HG02678 (cell line): ENCODE data around the gene TRAF7.
"Not testable (repeated sequence)": the region's sequence is repeated elsewhere in the genome, so short reads cannot be mapped to it uniquely, and the experiment has no call there.

ENCODE experiments used
- ATAC-seq: cut with Tn5 transposase; IDR thresholded peaks from one replicate; pipeline ENCODE4 v1.9.1; 2021; ENCODE audit warnings: mild to moderate bottlenecking, moderate library complexity; ENCODE audit not compliant: unreplicated experiment

Gene TRAF7

DNA sequence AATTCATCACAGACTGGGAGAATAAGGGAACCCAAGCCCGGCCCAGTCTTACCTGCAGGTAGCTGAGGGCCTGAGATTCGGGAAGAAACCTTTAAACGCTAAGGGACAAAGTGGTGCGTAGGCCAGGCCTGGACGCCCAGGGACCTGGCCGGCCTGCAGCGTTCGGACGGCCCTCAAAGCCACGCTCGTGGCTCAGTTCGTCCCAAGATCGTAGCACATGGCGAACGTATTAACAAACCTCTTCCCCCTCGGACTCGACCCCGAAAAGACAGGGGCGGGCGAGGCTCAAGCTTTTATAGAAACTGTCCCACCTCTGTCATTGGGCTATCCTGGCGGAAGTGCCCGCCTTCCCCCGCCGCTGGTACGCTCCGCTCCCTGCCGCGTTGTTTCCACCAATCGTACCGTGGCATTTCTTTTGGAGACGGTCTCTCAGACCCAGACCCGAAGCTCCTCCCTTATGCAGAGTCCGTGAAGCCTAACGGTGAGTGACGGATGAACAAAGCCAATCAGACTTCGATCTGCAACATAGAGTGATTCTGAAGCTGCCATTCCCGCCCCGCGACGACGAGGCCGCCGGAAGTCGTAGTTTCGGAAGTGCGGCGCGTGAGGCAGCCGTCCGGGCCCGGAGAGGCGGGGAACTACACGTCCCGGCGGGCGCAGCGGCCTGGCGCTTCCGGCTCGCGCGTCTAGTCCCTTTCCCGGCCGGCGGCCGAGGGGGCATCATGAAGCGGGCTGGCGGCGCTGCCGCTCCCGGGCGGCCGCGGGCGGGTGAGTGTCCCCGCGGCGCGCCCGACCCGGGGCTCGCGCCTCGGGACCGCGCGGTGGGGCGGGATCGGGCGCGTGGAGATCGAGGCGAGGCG is at the start of gene TRAF7:
TRAF7 (plus strand) TSS at position 692 of the 860 bp plus-strand sequence. CDS start 8,139 bp downstream, outside the sequence.
- peak; percentile 80 for ATAC-seq

DNA sequence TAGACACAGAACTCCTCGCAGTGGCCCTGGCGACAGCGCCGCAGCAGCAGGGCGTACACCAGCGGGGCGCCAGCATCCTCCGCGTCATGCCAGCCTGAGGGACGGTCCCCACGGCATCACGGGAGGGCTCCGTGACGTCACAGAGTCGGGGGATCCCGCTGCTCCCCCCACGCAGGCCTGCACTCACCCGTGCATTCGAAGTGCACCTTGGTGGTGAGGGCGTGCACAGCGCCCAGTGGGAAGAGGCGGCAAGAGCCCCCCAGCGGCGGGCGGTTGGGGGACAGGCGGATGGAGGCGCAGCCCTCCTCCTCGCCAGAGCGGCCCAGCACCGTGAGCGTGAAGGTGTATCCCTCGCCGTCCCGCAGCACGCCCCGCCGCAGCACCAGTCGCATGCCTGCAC is 49.4 kb upstream of the TRAF7 start:
- ATAC-seq, result not testable (repeated sequence)

DNA sequence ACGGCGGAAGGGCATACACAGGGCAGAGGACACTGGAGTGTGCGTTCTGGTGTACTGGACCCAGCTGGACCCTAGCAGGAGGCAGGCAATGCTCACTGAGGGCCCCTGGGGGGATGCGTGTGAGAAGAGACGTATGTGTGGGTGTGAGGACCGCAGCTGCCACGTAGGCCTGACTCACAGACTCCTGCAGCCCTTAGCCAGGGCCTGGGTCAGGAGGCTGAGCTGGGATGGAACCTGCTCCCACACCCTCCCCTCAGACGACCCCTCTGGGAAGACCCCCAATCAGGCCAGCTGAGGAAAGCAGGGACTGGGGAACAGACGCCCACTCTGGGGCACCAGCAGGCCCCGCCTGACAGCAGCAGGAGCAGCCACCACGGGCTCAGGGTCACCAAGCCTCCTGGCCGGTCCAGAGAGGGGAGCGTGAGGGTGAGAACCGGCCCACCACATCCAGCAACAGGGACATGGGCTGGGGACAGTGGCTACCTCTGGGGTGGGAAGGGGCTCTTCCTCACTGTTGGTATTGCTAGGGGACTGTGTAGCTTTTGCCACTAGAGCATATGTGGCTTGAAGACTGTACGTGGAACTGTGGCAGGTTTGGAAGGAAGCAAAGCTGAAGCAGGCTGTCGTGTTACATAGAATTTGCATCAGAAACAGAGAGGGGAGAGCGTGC is 48.3 kb upstream of the TRAF7 start:
- ATAC-seq, result not testable (repeated sequence)

GRCh38 chr16:2107791-2108125 is 47.8 kb upstream of the TRAF7 start:
- not testable (repeated sequence) for ATAC-seq

- not testable (repeated sequence) for ATAC-seq
Measured at GRCh38 chr16:2108446-2109270, 46.9 kb upstream of the TRAF7 start.

- ATAC-seq, result not testable (repeated sequence)
Measured at GRCh38 chr16:2109271-2109580, 46.4 kb upstream of the TRAF7 start.

- ATAC-seq, result not testable (repeated sequence)
Measured at GRCh38 chr16:2109872-2110271, 45.7 kb upstream of the TRAF7 start.

GRCh38 chr16:2110332-2111008 is 45.1 kb upstream of the TRAF7 start:
- ATAC-seq, result not testable (repeated sequence)

DNA sequence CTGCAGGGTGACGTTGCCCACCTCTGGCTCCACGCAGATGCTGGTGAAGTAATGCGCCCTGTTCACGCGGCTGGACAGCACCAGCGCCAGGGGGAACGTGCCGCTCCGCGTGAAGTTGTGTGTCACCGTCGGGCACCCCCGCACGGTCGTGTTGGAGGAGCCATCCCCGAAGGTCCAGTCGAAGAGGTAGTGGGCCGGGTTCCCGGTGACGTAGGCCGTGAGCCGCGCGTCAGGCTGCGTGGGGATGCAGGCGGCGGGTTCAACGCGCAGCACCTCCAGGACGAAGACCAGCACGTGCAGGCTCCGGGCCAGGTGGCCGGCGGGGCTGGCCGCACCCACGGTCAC is 44.6 kb upstream of the TRAF7 start:
- not testable (repeated sequence) for ATAC-seq

DNA sequence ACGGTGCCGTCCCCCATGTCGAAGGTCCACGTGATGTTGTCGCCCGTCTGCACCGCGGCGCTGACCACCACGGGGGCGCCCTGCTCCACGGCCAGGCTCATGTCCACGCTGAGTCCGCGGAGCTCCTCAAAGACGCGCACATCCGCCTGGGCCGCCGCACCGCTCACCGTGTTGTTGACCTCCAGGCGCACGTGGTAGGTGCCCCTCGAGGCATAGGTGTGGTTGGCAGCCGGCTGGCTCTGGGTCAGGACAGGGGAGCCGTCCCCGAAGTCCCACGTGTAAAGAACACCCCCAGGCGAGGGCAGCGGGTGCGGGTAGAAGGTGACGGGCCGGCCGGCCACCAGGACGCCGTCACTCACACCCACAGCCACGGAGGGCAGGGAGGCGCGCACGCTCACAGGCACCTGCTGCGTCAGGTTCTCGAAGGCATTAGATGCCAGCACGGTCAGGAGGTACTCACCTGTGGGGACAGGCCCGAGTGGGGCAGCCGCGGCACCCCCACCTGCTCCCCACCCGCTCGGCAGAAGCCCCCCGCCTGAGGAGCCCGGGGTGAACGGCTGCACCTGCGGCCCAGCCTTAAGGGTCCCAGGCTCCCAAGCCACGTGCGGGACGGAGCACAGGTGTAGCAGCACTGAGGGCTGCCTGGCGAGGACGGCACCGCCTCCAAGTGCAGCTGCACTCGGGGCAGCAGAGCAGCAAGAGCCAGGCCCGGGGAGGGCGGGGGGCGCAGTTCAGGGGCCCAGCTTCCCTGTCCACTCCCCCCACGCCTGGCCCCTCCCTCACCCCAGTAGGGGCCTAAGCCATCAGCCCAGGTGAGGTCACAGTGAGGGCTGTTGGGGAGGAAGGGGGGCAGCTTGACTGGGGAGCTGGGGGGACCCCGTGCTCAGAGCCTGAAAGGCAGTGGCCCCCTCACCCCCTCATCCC is 43.9 kb upstream of the TRAF7 start:
- ATAC-seq, result not testable (repeated sequence)

DNA sequence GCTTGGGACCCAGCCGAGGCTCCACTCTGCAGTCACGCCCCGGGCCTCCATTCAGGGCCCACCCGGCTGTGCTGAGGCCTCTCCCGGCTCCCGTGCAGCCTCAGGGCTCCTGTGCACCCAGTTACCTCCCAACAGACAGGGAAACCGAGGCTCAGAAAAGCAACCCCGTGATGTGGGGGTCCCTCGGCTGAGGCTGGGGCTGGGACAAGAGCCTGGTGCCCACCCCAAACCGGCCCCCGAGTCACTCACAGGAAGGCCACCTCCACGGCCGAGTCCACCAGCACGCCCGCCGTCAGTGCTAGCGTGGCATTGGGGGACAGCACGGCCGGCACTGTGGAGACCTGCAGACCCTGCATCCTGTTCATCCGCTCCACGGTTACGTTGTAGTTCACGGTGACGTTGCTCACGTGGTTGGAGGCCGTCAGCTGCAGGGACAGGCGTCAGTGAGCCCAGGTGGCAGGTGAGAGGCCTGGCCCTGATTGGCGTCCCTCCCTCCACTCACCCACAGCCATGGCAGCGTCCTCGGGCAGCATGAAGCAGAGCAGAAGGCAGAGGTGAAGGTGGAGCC is 43.0 kb upstream of the TRAF7 start:
- not testable (repeated sequence) for ATAC-seq

- ATAC-seq, result not testable (repeated sequence)
Measured at GRCh38 chr16:2114225-2114624, 41.4 kb upstream of the TRAF7 start.

DNA sequence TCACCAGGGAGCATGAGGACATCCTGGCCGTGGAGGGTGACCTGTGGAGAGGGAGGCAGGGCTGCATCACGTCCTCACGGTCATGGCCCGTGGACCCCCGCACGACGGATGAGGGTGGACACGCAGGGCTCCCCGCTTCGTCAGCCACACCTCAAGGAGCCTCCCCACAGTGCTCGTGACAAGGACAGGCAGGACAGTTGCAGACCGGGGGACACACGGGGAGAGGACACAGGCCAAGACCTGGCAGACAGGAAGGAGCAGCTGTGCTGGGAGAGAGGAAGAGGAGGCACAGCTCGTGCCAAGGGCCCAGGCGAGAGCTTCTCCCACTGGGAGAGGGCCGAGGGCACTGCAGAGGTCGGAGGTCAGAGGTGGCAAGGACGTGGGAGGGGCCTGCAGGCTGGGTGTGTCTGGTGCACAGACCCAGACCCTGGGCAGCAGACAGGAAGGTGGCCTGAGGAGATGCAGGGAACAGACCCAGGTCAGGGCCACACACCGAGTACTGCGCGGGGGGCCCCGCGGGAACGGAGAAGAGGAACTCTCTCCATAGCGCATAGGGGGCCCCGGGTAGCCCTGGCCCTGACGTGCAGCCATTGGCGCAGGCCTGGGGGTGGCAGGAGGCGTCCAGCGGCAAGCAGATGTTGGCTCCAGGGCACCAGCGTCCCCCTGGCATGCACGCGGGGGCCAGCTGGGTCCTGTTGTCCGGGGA is 40.5 kb upstream of the TRAF7 start:
- not testable (repeated sequence) for ATAC-seq

DNA sequence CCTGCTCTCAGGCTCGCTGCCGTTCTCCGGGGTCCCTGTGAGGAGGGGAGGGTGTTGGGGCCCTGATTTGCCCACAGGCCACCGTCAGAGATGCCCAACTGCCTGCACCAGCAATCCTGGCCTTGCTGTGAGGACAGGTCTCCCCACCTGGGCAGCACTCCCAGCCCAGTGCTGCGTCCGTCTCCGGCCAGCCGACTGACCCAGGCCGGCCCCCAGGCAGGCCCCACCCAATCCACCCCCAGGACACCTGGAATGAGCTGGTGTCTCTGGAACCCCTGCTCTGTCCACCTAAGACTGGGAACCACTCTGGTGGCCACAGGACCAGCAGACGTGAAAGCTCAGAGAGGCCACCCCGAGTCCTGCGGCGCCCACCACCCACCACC is 40.0 kb upstream of the TRAF7 start:
- ATAC-seq, result no peak

GRCh38 chr16:2116428-2116827 is 39.2 kb upstream of the TRAF7 start:
- not testable (repeated sequence) for ATAC-seq

GRCh38 chr16:2117341-2117740 is 38.2 kb upstream of the TRAF7 start:
- not testable (repeated sequence) for ATAC-seq

GRCh38 chr16:2117960-2118722 is 37.4 kb upstream of the TRAF7 start:
- not testable (repeated sequence) for ATAC-seq

- not testable (repeated sequence) for ATAC-seq
Measured at GRCh38 chr16:2121325-2121724, 34.3 kb upstream of the TRAF7 start.
